ENCODE results near the gene COQ5. TPM values are rescaled to one million over a fixed set of nuclear protein-coding genes. Genes with fewer than 3 reads are reported as not detected.
"Not testable (repeated sequence)": the region's sequence is repeated elsewhere in the genome, so short reads cannot be mapped to it uniquely, and the experiment has no call there.

Gene COQ5
- total and polyA plus RNA-seq, 2 donors (not counting 1 experiment from before 2014, with no cell fraction given): 38.5 to 39.1 TPM

- H3K9me3 ChIP-seq (ENCODE audit: control insufficient read depth, insufficient read depth, low read depth, low read length): no peaks in the 10 kb centered on the region
- H3K4me3 ChIP-seq (replicated peaks in 1 of 4; ENCODE audit: control extremely low read depth in 1 of 4, insufficient read depth in 1 of 4, low read depth in 3 of 4, low read length in 4 of 4): no peak overlapping the region
- no peak overlapping the region for H3K9ac ChIP-seq (ENCODE audit: insufficient read depth, low read length)
- peaks cover 3% of the 10 kb centered on the region for H3K79me2 ChIP-seq (ENCODE audit: control insufficient read depth, insufficient read depth, low read length)
- DNase-seq (ENCODE audit: low read depth in 2 of 2): no peak
- no peak overlapping the region for H2AFZ ChIP-seq (ENCODE audit: low read length)
- H3K36me3 ChIP-seq (ENCODE audit: control insufficient read depth, insufficient read depth, low read length): no peaks in the 10 kb centered on the region
- TF ChIP-seq EZH2 (IDR thresholded peaks at IDR 0.05; ENCODE audit: low read length, missing control alignments): no peak
- TF ChIP-seq, protein P1, sequence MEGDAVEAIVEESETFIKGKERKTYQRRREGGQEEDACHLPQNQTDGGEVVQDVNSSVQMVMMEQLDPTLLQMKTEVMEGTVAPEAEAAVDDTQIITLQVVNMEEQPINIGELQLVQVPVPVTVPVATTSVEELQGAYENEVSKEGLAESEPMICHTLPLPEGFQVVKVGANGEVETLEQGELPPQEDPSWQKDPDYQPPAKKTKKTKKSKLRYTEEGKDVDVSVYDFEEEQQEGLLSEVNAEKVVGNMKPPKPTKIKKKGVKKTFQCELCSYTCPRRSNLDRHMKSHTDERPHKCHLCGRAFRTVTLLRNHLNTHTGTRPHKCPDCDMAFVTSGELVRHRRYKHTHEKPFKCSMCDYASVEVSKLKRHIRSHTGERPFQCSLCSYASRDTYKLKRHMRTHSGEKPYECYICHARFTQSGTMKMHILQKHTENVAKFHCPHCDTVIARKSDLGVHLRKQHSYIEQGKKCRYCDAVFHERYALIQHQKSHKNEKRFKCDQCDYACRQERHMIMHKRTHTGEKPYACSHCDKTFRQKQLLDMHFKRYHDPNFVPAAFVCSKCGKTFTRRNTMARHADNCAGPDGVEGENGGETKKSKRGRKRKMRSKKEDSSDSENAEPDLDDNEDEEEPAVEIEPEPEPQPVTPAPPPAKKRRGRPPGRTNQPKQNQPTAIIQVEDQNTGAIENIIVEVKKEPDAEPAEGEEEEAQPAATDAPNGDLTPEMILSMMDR (conservative IDR thresholded peaks at IDR 0.05 in 1 of 2, IDR thresholded peaks at IDR 0.05 in 1 of 2; ENCODE audit: low read depth in 1 of 2, low read length in 2 of 2): no peak
- no peaks in the 10 kb centered on the region for H4K20me1 ChIP-seq (ENCODE audit: control insufficient read depth, extremely low read depth, insufficient read depth, low read length)
- H3K27me3 ChIP-seq (ENCODE audit: control insufficient read depth, insufficient read depth, low read length): no peaks in the 10 kb centered on the region
- H3K27ac ChIP-seq (ENCODE audit: insufficient read depth, low read length): no peak overlapping the region
- H3K4me2 ChIP-seq (ENCODE audit: extremely low read depth, insufficient read depth, low read length): no peak overlapping the region
- no peaks in the 10 kb centered on the region for H3K4me1 ChIP-seq (ENCODE audit: control insufficient read depth, extremely low read depth, insufficient read depth, low read length)
Observed at GRCh38 chr12:120490325-120490724, 38.6 kb downstream of the COQ5 start.

- Histone ChIP-seq H2AFZ (ENCODE audit: low read length) (no peak overlapping the region), H4K20me1 (ENCODE audit: control insufficient read depth, extremely low read depth, insufficient read depth, low read length) (no peaks in the 10 kb centered on the region), H3K9me3 (ENCODE audit: control insufficient read depth, insufficient read depth, low read depth, low read length) (no peaks in the 10 kb centered on the region), H3K79me2 (ENCODE audit: control insufficient read depth, insufficient read depth, low read length) (no peaks in the 10 kb centered on the region), H3K27me3 (ENCODE audit: control insufficient read depth, insufficient read depth, low read length) (no peaks in the 10 kb centered on the region), H3K4me2 (ENCODE audit: extremely low read depth, insufficient read depth, low read length) (no peak overlapping the region), H3K9ac (ENCODE audit: insufficient read depth, low read length) (no peak overlapping the region), H3K4me3 (replicated peaks in 1 of 4; ENCODE audit: control extremely low read depth in 1 of 4, insufficient read depth in 1 of 4, low read depth in 3 of 4, low read length in 4 of 4) (no peak overlapping the region), H3K36me3 (ENCODE audit: control insufficient read depth, insufficient read depth, low read length) (no peaks in the 10 kb centered on the region), H3K27ac (ENCODE audit: insufficient read depth, low read length) (no peak overlapping the region), H3K4me1 (ENCODE audit: control insufficient read depth, extremely low read depth, insufficient read depth, low read length) (no peaks in the 10 kb centered on the region)
- peak in 1 of 2 donors; percentile 68 for DNase-seq (ENCODE audit: low read depth in 2 of 2)
- TF ChIP-seq EZH2 (IDR thresholded peaks at IDR 0.05; ENCODE audit: low read length, missing control alignments): no peak
- TF ChIP-seq, protein P1 (conservative IDR thresholded peaks at IDR 0.05 in 1 of 2, IDR thresholded peaks at IDR 0.05 in 1 of 2; ENCODE audit: low read depth in 1 of 2, low read length in 2 of 2): no peak
Observed at GRCh38 chr12:120489018-120489417, 39.9 kb downstream of the COQ5 start.

- Histone ChIP-seq H3K4me2 (ENCODE audit: extremely low read depth, insufficient read depth, low read length) (no peak overlapping the region), H2AFZ (ENCODE audit: low read length) (no peak overlapping the region), H3K4me3 (replicated peaks in 1 of 4; ENCODE audit: control extremely low read depth in 1 of 4, insufficient read depth in 1 of 4, low read depth in 3 of 4, low read length in 4 of 4) (no peak overlapping the region), H3K4me1 (ENCODE audit: control insufficient read depth, extremely low read depth, insufficient read depth, low read length) (no peaks in the 10 kb centered on the region), H3K36me3 (ENCODE audit: control insufficient read depth, insufficient read depth, low read length) (no peaks in the 10 kb centered on the region), H3K9ac (ENCODE audit: insufficient read depth, low read length) (no peak overlapping the region), H4K20me1 (ENCODE audit: control insufficient read depth, extremely low read depth, insufficient read depth, low read length) (no peaks in the 10 kb centered on the region), H3K79me2 (ENCODE audit: control insufficient read depth, insufficient read depth, low read length) (no peaks in the 10 kb centered on the region), H3K9me3 (ENCODE audit: control insufficient read depth, insufficient read depth, low read depth, low read length) (no peaks in the 10 kb centered on the region), H3K27me3 (ENCODE audit: control insufficient read depth, insufficient read depth, low read length) (no peaks in the 10 kb centered on the region), H3K27ac (ENCODE audit: insufficient read depth, low read length) (no peak overlapping the region)
- DNase-seq (ENCODE audit: low read depth in 2 of 2): no peak
- TF ChIP-seq EZH2 (IDR thresholded peaks at IDR 0.05; ENCODE audit: low read length, missing control alignments): no peak
- TF ChIP-seq, protein P1 (conservative IDR thresholded peaks at IDR 0.05 in 1 of 2, IDR thresholded peaks at IDR 0.05 in 1 of 2; ENCODE audit: low read depth in 1 of 2, low read length in 2 of 2): no peak
Observed at GRCh38 chr12:120488057-120488640, 40.8 kb downstream of the COQ5 start.

DNA sequence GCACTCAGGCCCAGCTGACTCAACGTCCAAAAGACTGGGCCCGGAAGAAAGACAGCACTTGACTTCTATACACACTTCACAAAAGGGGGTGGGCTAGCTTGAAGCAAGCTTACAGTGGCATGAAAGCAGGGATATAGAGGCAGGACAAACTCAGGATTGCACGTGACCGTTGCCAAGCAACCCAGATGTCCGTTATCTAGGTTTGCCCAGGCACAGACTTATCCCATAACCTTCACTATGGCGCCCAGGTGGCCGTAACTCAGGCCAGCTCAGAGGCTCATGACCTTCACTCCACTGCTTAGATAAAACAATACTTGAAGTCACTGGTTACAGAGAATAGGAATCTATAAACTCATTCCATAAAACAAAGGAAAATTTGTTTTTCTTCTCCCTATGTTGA lies 41.4 kb downstream of the COQ5 start:
- not testable (repeated sequence) for H3K4me1 ChIP-seq (ENCODE audit: control insufficient read depth, extremely low read depth, insufficient read depth, low read length); H3K4me3 ChIP-seq (replicated peaks in 1 of 4; ENCODE audit: control extremely low read depth in 1 of 4, insufficient read depth in 1 of 4, low read depth in 3 of 4, low read length in 4 of 4); H3K27me3 ChIP-seq (ENCODE audit: control insufficient read depth, insufficient read depth, low read length); H3K79me2 ChIP-seq (ENCODE audit: control insufficient read depth, insufficient read depth, low read length); H2AFZ ChIP-seq (ENCODE audit: low read length); H3K27ac ChIP-seq (ENCODE audit: insufficient read depth, low read length); DNase-seq (ENCODE audit: low read depth in 2 of 2); H4K20me1 ChIP-seq (ENCODE audit: control insufficient read depth, extremely low read depth, insufficient read depth, low read length); H3K36me3 ChIP-seq (ENCODE audit: control insufficient read depth, insufficient read depth, low read length); H3K9ac ChIP-seq (ENCODE audit: insufficient read depth, low read length); H3K9me3 ChIP-seq (ENCODE audit: control insufficient read depth, insufficient read depth, low read depth, low read length); H3K4me2 ChIP-seq (ENCODE audit: extremely low read depth, insufficient read depth, low read length)
